Retinal pigment epithelial cell (primary cell): Measurements from ENCODE around the gene AOPEP.
"Not testable (repeated sequence)": the region's sequence is repeated elsewhere in the genome, so short reads cannot be mapped to it uniquely, and the experiment has no call there.

Experiments used
- DNase-seq: peaks from one replicate; pipeline ENCODE4 v3.0.0-alpha.2; 2010; ENCODE audit warnings: low read depth
- H3K4me3 ChIP-seq: 2 replicates; pipeline ENCODE4 v1.5.1; 2011; ENCODE audit warnings: mild to moderate bottlenecking, low read length, control low read depth, moderate library complexity
- CTCF ChIP-seq: conservative IDR thresholded peaks from 2 replicates; pipeline ENCODE4 v1.5.1; 2011; ENCODE audit warnings: low read depth, low read length, control low read depth, inconsistent platforms

AOPEP gene

GRCh38 chr9:94952565-94953373 lies 226.3 kb downstream of the AOPEP start:
- DNase-seq = no peak
- H3K4me3 ChIP-seq = no peak overlapping the region
- no peak for TF ChIP-seq CTCF

DNA sequence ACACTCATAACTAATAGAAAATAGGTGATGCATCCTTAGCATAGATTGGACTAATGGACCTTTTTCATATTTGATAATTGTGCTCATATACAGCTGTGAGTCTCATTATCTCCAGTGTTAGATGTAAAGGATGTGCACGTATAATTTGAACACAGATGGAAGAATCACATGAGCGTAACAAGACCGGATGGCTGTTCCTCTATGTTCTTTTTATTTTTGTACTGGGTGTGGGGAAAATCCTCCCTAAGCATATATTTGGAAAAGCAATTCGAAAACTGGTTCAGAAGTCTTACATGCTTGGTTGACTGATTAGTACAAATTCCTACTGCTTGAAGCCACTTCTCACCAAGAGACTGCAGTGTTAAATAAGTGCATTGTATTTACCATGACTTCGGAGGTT lies 230.2 kb downstream of the AOPEP start:
- DNase-seq = no peak
- no peak for TF ChIP-seq CTCF

GRCh38 chr9:94960964-94961363 lies 234.5 kb downstream of the AOPEP start:
- H3K4me3 ChIP-seq = no peak overlapping the region
- TF ChIP-seq CTCF = no peak
- no peak for DNase-seq

More for the DNA sequence above, 230.2 kb downstream of the AOPEP start:
- no peak overlapping the region for H3K4me3 ChIP-seq

- H3K4me3 ChIP-seq = no peak overlapping the region
- TF ChIP-seq CTCF = no peak
- no peak for DNase-seq
Observed at GRCh38 chr9:94961870-94962269, 235.4 kb downstream of the AOPEP start.

DNA sequence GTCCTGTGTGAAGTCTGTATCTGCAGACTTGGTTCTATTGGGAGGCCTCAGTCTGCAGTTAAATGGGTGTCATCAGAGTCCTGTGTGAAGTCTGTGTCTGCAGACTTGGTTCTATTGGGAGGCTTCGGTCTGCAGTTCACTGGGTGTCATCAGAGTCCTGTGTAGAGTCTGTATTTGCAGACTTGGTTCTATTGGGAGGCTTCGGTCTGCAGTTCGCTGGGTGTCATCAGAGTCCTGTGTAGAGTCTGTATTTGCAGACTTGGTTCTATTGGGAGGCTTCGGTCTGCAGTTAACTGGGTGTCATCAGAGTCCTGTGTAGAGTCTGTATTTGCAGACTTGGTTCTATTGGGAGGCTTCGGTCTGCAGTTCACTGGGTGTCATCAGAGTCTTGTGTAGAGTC lies 239.1 kb downstream of the AOPEP start:
- H3K4me3 ChIP-seq, DNase-seq: not testable (repeated sequence)

DNA sequence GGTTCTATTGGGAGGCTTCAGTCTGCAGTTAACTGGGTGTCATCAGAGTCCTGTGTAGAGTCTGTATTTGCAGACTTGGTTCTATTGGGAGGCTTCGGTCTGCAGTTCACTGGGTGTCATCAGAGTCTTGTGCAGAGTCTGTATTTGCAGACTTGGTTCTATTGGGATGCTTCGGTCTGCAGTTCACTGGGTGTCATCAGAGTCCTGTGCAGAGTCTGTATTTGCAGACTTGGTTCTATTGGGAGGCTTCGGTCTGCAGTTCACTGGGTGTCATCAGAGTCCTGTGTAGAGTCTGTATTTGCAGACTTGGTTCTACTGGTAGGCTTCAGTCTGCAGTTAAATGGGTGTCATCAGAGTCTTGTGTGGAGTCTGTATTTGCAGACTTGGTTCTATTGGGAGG lies 239.5 kb downstream of the AOPEP start:
- H3K4me3 ChIP-seq, DNase-seq: not testable (repeated sequence)

GRCh38 chr9:94967482-94967881 lies 241.0 kb downstream of the AOPEP start:
- DNase-seq = no peak
- no peak for TF ChIP-seq CTCF
- no peak overlapping the region for H3K4me3 ChIP-seq

- DNase-seq = no peak
- no peak for TF ChIP-seq CTCF
- H3K4me3 ChIP-seq = no peak overlapping the region
Observed at GRCh38 chr9:94971378-94972131, 245.1 kb downstream of the AOPEP start.
